ENCODE measurements around the gene HIVEP3.

HIVEP3 gene

GRCh38 chr1:41642922-41643821, 275.6 kb downstream of the HIVEP3 start:
- no peak for DNase-seq

DNA sequence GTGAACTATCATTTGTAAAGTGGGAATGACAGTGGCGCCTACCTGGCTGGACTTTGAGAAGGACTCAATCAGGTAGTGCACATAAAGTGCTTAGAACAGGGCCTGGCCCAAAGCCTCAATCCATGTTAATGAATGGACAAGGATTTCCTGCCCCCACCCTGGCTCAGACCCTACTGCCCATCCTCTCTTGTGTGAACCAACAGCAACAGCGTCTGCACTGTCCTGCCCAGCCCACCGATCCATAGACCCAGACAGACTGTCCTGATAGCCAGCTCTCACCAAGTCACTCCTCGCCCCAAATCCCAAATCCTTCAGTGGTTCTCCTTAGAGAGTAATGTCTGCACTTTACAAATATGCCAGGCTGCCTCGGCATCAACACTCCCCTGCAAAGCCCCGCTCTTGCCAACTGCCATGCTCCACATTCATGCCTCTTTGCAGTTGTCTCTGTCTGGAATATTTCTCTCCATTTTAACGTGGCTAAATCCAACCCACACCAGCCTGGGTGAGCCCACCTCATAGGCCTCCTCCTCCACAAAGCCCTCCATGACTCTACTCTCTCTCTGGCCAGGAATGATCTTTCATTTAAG, 276.7 kb downstream of the HIVEP3 start:
- no peak for DNase-seq

DNA sequence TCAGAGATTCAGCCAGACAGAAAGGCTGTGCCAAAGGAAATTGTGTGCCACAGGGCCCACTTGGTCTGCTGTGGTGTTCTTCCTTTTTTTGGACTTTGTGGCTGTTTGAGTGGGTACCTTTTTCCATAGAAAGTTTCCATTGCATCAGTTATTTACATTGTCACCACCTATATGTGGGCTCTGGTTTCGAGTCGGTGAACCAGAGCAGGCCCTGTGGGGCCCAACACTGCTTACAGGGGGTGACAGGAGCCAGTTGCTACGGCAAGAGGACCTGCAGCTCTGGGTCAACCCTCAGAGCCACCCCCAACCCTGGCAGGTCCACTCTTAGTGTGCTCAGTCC, 277.3 kb downstream of the HIVEP3 start:
- peak; percentile 60 for DNase-seq

DNA sequence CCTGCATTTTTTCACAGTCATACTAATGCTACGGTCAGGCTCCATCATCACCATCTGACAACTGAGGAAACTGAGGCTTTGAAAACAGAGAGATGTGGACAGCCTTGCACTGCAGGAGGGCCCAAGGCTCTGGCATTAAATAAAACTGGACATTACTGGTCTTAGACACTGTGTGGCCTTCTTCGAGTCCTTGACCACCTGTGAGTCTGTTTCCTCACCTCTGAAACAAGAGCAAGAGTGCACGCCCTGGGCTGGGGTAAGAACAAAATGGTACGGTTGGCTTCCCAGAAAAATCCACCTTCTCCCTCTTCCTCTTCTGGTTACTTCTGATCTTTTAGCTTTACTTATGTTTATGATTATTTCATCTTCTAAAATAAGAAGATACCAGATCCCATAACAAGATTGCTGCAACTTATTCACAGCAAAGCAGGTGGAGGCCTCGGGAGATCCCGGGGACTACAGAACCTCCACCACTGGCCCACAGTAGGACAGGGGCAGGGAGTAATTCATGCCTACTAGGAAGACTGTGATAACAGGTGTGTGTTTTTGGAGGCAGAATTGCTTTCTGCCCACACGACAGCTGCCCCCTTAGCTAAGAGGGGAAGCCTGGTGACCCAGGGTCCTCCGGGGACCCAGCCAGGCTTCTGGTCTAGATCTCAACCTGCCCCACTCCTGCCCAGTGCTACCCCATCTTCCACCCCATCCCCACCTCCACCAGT, 277.8 kb downstream of the HIVEP3 start:
- DNase-seq, result no peak

- DNase-seq, result no peak
Measured at GRCh38 chr1:41640141-41640751, 278.5 kb downstream of the HIVEP3 start.

- peak; percentile 77 for DNase-seq
Measured at GRCh38 chr1:41639332-41639936, 279.3 kb downstream of the HIVEP3 start.

DNA sequence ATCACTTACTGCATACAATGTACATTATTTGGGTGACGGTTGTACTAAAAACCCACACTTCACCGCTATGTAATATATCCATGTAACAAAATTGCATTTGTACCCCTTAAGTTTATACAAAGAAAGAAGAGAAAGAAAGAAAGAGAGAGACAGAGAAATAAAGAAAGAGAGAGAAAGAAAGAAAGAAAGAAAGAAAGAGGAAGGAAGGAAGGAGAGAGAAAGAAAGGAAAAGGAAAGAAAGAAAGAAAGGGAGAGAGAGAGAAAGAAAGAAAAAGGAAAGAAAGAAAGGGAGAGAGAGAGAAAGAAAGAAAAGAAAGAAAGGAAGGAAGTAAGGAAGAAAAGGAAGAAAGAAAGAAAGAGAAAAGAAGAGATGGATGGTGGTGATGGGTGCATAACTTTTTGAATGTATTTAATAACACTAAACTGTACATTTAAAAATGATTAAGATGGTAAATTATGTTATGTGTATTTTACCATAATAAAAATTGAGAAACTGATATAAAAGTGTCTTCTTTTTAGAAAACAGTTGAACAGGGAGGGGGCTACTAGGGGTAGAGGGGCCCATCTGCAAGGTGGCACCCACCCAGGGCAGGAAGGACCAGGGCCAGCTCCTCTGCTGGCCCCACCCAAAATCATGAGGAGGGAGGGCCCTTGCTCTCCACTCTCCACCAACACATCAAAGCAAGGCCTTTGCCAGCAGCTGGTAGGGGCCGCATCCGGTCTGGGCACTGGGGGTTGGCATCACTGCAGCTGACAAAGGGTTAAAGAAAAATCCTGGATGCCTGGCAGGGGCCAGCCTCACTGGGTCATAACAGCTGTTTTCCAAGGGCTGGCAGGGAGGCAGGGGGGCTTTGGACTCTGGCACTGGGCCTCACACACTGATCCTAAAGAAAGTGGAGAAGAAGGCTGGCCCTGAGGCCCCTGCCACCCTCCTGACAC, 280.4 kb downstream of the HIVEP3 start:
- DNase-seq, result no peak

DNA sequence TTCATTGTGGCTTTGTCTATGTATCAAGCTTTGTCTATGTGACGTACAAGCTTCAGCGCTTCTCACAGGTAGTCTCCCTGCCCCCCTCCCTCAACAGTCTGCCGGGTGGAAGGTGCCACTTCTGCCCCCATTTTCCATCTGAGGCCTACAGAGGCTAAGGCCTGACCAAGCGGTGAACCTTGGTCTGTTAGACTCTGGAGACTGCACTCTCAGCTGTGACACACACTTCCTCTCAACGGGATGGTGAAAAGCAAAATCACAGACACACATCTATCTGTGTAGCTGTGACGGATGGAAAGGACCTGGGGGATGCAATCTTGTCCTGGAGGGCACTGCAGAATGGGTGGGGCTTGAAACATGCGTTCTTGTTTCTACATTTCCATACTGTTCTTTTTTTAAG, 281.4 kb downstream of the HIVEP3 start:
- DNase-seq, result no peak

DNA sequence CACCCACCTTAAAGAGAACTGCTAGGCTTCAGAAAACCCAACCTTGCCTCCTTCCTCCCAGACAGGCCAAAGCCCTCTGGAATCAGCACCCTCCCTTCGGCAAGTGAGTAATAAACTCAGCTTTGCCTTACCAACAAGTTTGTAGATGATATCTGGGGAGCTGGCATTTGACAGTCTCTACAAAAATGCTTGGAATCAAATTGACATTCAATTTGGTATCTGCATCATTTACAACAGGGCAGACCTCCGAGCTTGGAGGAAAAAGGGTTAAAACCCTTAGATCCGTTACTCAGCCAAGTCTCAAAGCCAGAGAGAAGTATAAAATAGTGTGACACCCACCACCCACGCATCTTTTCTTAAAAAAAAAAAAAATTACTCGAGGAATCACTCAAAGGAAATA, 285.0 kb downstream of the HIVEP3 start:
- DNase-seq, result no peak

DNA sequence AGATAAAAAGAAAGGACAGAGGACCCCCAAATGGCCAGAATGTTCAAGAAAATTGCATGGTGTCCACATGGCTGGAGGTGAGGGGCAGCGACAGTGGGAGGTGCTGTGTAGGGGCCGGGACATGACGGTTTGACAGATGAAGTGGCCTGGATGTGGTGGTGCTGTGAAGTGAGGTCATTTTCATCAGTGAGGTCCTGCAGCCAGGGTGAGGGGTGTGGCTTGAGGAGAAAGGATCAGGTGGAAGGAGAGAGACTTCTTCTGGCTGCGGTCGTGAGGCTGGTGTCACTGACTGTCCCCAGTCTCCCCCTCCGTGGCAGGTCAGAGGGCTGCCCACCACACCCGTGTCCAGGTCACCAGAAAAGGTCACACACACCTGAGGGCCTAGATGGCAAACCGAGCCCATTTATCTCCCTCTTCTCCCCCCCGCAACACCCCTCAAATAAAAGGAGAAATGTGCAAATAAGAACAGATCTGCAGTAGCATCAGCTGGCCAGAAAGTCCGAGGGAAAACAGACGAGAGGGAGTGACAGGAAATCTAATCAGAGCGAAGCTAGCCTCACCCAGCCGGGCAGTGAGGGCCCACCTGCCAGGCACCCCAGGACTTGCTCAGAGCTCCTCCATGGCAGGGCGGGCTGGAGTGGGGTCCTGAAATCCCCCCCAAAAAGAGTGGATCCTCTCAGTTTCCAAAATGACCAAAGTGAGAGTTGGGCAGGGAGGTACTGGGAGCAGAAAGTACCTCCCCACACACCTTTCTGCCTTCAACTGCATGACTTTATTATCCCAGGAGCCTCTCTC, 285.7 kb downstream of the HIVEP3 start:
- no peak for DNase-seq

- DNase-seq, result no peak
Measured at GRCh38 chr1:41631971-41632370, 286.8 kb downstream of the HIVEP3 start.

GRCh38 chr1:41631154-41631553, 287.6 kb downstream of the HIVEP3 start:
- no peak for DNase-seq

- DNase-seq, result no peak
Measured at GRCh38 chr1:41629571-41629970, 289.2 kb downstream of the HIVEP3 start.

GRCh38 chr1:41629141-41629540, 289.6 kb downstream of the HIVEP3 start:
- no peak for DNase-seq

DNA sequence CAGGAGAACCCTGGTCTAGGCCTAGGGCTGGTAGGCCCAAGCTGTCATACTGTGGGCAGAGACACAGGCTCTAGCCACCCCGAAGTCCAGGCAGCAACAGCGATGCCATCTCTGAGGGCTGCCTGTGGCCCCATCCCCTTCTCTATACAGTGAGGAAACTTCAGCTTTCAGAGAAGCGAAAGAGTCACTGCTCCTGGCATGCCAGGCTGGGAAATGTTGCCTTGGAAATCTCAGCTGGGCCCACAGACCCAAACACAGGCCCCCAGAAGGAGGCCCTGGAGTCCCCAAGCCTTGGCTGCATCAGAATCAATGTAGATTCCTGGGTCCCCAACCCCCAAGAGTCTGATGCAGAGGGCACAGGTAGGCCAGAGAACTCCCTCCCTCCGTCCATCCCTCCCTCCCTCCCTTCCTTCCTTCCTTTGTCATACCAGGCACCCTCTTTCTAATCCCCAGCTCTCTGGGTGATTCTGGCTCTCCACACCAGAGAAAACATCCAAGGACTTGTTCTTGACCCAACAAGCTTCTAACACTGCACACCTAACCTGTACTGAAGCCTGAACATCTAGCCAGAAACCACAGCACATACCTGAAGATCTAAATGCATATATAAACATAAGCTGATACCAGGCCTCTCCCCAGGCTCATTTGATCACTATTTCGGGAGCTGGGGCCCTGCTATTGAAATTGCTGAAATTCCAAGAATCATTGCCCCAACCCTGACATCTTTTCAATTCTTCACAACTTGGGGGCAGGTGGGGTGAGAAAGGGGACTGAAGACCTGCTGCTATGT, 291.0 kb downstream of the HIVEP3 start:
- DNase-seq, result no peak

GRCh38 chr1:41626616-41627375, 291.9 kb downstream of the HIVEP3 start:
- peak; percentile 80 for DNase-seq

GRCh38 chr1:41626146-41626545, 292.6 kb downstream of the HIVEP3 start:
- DNase-seq, result no peak

GRCh38 chr1:41623736-41624135, 295.0 kb downstream of the HIVEP3 start:
- DNase-seq, result no peak
